GM12878 (cell line): ENCODE measurements around the gene TRIM63. TPM values are rescaled to one million over a fixed set of nuclear protein-coding genes. Genes with fewer than 3 reads are reported as not detected.

Source experiments
- ATAC-seq: fragments of 200-7000 bp; cut with Tn5 transposase; 3 replicates; pipeline ENCODE4 v1.9.1; 2020; ENCODE audit warnings: mild to moderate bottlenecking, moderate library complexity
- BruUV-seq: library from RNA; stranded (reverse); fragments of 400-500 nt; replicated peaks from 2 replicates; lab custom pipeline; 2021; lab: Mats Ljungman, UMichigan
- CTCF ChIA-PET: fragments of 300-600 bp; sonication (Branson Sonifier 250); formaldehyde crosslinking; extraction: SDS; loops from one replicate; lab custom pipeline; 2021; ENCODE audit warnings: inconsistent platforms; lab: Yijun Ruan, JAX
- POLR2A ChIA-PET: fragments of 350-600 bp; formaldehyde crosslinking; extraction: SDS; loops from one replicate; lab custom pipeline; 2021; ENCODE audit warnings: inconsistent platforms; lab: Charles Lee
- RAD21 ChIA-PET: fragments of 300-600 bp; sonication (Branson Sonifier 250); formaldehyde crosslinking; loops from one replicate; lab custom pipeline; 2023; ENCODE audit warnings: antibody characterized with exemption; ENCODE audit not compliant: unreplicated experiment; lab: Charles Lee
- SMC1A ChIA-PET: fragments of 300-600 bp; sonication (Branson Sonifier 250); formaldehyde crosslinking; loops from one replicate; lab custom pipeline; 2023; ENCODE audit not compliant: unreplicated experiment, uncharacterized antibody; lab: Charles Lee
- DNase-seq: peaks from one replicate; pipeline ENCODE4 v3.0.0-alpha.2; 2011; ENCODE audit warnings: low read depth, low spot score
- FAIRE-seq: peaks from 3 replicates; lab custom pipeline; 2011; peaks lifted over from hg19 to GRCh38; lab: Jason Lieb, UNC
- H2AFZ ChIP-seq: 2 replicates; pipeline ENCODE4 v1.6.0; 2011; ENCODE audit warnings: low read depth, low read length, control low read depth; ENCODE audit not compliant: control insufficient read depth
- H3K27ac ChIP-seq: 2 replicates; pipeline ENCODE4 v1.5.1; 2011; ENCODE audit warnings: control low read depth; ENCODE audit not compliant: control insufficient read depth, insufficient read depth
- H3K27me3 ChIP-seq, 2 experiments: replicated peaks in 1 of 2; 2 replicates each; pipeline versions ENCODE4 v1.6.0 to v1.6.1; 2011; ENCODE audit warnings: low read length in 1 of 2; ENCODE audit not compliant: control insufficient read depth in 2 of 2, insufficient read depth in 2 of 2
- H3K36me3 ChIP-seq, 2 experiments: 2 replicates each; pipeline ENCODE4 v1.5.1; 2011; ENCODE audit warnings: low read length in 1 of 2; ENCODE audit not compliant: control insufficient read depth in 2 of 2, insufficient read depth in 2 of 2
- H3K4me1 ChIP-seq: 2 replicates; pipeline ENCODE4 v1.6.1; 2011; ENCODE audit warnings: mild to moderate bottlenecking, low read length, moderate library complexity, mixed read lengths; ENCODE audit not compliant: control insufficient read depth, insufficient read depth
- H3K4me2 ChIP-seq: 2 replicates; pipeline ENCODE4 v1.6.0; 2011; ENCODE audit warnings: control low read depth; ENCODE audit not compliant: control insufficient read depth, insufficient read depth
- H3K4me3 ChIP-seq: fragments of 200-600 bp; sonication (generic); 2 replicates; pipeline ENCODE4 v1.5.1; 2016
- H3K79me2 ChIP-seq: 2 replicates; pipeline ENCODE4 v1.6.0; 2011; ENCODE audit warnings: low read length; ENCODE audit not compliant: control insufficient read depth, insufficient read depth
- H3K9ac ChIP-seq: 2 replicates; pipeline ENCODE4 v1.8.0; 2011; ENCODE audit warnings: low read length, control low read depth, mixed read lengths; ENCODE audit not compliant: control insufficient read depth, insufficient read depth
- H3K9me3 ChIP-seq: replicated peaks from 3 replicates; pipeline ENCODE4 v1.5.1; 2011; ENCODE audit warnings: mild to moderate bottlenecking, low read length; ENCODE audit not compliant: control insufficient read depth, insufficient read depth
- H4K20me1 ChIP-seq: 2 replicates; pipeline ENCODE4 v1.6.0; 2011; ENCODE audit not compliant: control insufficient read depth, insufficient read depth
- BMI1 ChIP-seq: fragments of 450-650 bp; IDR thresholded peaks from 2 replicates; pipeline ENCODE4 v1.6.1; 2016; ENCODE audit warnings: mild to moderate bottlenecking, moderate library complexity, borderline replicate concordance
- CBX5 ChIP-seq: sonication (generic); IDR thresholded peaks from 2 replicates; pipeline ENCODE4 v1.6.1; 2016; ENCODE audit warnings: low read depth, moderate library complexity, mild to moderate bottlenecking, inconsistent platforms
- EZH2 ChIP-seq: IDR thresholded peaks from 2 replicates; pipeline ENCODE4 v1.6.1; 2012; ENCODE audit warnings: low read depth, mild to moderate bottlenecking, control low read depth, inconsistent platforms, low read length, borderline replicate concordance; ENCODE audit not compliant: control insufficient read depth
- HDAC6 ChIP-seq: fragments of 200-600 bp; sonication (generic); IDR thresholded peaks from one replicate; pipeline ENCODE4 v1.8.0; 2017; ENCODE audit warnings: antibody characterized with exemption; ENCODE audit not compliant: unreplicated experiment
- MTA3 ChIP-seq: IDR thresholded peaks from 2 replicates; pipeline ENCODE4 v1.6.1; 2012; ENCODE audit warnings: low read length, inconsistent platforms, borderline replicate concordance
- MYB ChIP-seq: fragments of 150-350 bp; IDR thresholded peaks from 2 replicates; pipeline ENCODE4 v1.6.1; 2014; ENCODE audit warnings: mild to moderate bottlenecking, low read depth, low read length, borderline replicate concordance
- PAX8 ChIP-seq: fragments of 450-650 bp; IDR thresholded peaks from 2 replicates; pipeline ENCODE4 v1.6.1; 2017; ENCODE audit warnings: mild to moderate bottlenecking, moderate library complexity
- RBBP5 ChIP-seq: fragments of 200-600 bp; sonication (generic); conservative IDR thresholded peaks from 2 replicates; pipeline ENCODE4 v1.6.1; 2016
- WGBS: methylation state at CpG from one replicate; pipeline ENCODE4 v1.1.6; 2016; ENCODE audit warnings: low lambda C conversion rate; ENCODE audit not compliant: insufficient replicate concordance, insufficient coverage; ENCODE audit errors: missing lambda C conversion rate; 5-methylcytosine and 5-hydroxymethylcytosine counted together
- in situ Hi-C: fragments of 300-500 bp; cut with MboI; formaldehyde crosslinking; loops from 9 replicates; pipeline ENCODE4 v1.14.3; 2018; ENCODE audit warnings: mixed read lengths
- intact Hi-C: fragments of 100-400 bp; cut with micrococcal nuclease; formaldehyde crosslinking; loops from one replicate; pipeline ENCODE4 v1.14.2; 2022; ENCODE audit not compliant: unreplicated experiment
- polyA plus RNA-seq, 11 experiments: library from polyadenylated mRNA; depleted of rRNA in 4 of 11; unstranded in 6 of 11; stranded (reverse) in 5 of 11; fragments of >200 nt; fragmentation: Nextera tagmentation in 4 of 11; fragmentation: Illumina TruSeq in 1 of 11; extraction: Ambion mirVana in 4 of 11; extraction: Trizol in 1 of 11; gene quantifications; 1 replicate in 1 of 11; 2 replicates in 10 of 11; pipeline versions ENCODE4 v1.2.1 to v1.2.3, GENCODE V29; 2011 to 2016; ENCODE audit warnings: inconsistent platforms in 2 of 11, missing spikeins in 2 of 11, low read depth in 1 of 11
- total RNA-seq, 4 experiments: library from RNA; depleted of rRNA in 3 of 4; stranded (reverse); fragments of >200 nt in 3 of 4; fragmentation: Illumina TruSeq in 1 of 4; extraction: Trizol in 1 of 4; gene quantifications; 2 replicates each; pipeline versions ENCODE4 v1.2.1 to v1.2.3, GENCODE V29; 2013 to 2021
- TF ChIP-seq, protein P1 (sequence below): fragments of 450-650 bp; IDR thresholded peaks from 2 replicates; pipeline ENCODE4 v1.6.1; 2018; ENCODE audit warnings: mild to moderate bottlenecking, low read depth, moderate library complexity; ENCODE audit not compliant: partially characterized antibody
- TF ChIP-seq, protein P2 (sequence below): fragments of 150-350 bp; IDR thresholded peaks from 2 replicates; pipeline ENCODE4 v1.6.1; 2014; ENCODE audit warnings: mild to moderate bottlenecking, low read depth, low read length
- TF ChIP-seq, protein P3 (sequence below): fragments of 450-650 bp; formaldehyde crosslinking; IDR thresholded peaks from 2 replicates; pipeline ENCODE4 v1.4.0; 2022; ENCODE audit warnings: mild to moderate bottlenecking, moderate library complexity
- TF ChIP-seq, protein P4 (sequence below): IDR thresholded peaks from 2 replicates; pipeline ENCODE4 v1.6.1; 2011; ENCODE audit warnings: low read depth, low read length, improper control_type of control experiment, borderline replicate concordance

Gene TRIM63
- total and polyA plus RNA-seq, 10 of the 15 experiments (the other 5 are each of a cell fraction or from before 2014, with no cell fraction given) = not detected

DNA sequence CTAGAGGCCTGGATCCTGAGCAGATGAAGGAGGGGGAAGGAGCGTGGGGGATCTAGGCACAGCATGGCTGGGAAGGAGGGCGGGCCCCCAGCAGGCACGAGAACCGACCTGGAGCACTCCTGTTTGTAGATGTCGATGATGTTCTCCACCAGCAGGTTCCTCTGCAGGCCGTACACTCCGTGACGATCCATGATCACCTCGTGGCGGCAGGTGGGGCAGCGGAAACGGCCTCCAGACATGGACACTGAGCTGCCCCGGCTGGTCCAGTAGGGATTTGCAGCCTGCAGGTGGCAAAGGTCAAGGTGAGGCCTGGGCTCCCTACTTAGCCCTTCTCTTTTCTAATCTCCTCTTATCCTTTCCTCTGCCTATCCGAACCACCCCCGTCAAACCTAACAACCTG is 1.3 kb downstream of the TRIM63 start:
- intact Hi-C loops = no loop called here
- Histone ChIP-seq H3K4me3 (no peak overlapping the region), H3K79me2 (no peaks in the 10 kb centered on the region), H3K36me3 (no peaks in the 10 kb centered on the region), H3K9ac (no peak overlapping the region), H3K4me2 (no peak overlapping the region), H3K9me3 (no peaks in the 10 kb centered on the region), H4K20me1 (no peaks in the 10 kb centered on the region), H3K27ac (no peak overlapping the region), H2AFZ (no peak overlapping the region), H3K27me3 (peaks cover 0 to 9% of the 10 kb centered on the region in 2 experiments; a peak in 3 of 4 replicates), H3K4me1 (no peaks in the 10 kb centered on the region)
- ChIA-PET CTCF (interaction anchor here (0.8 to 1.6 kb wide), 2 partner anchors 21 to 79 kb away, joined by 4 to 6 read pairs; no protein-coding TSS in a partner anchor), RAD21 (no interaction called here), SMC1A (interaction anchor here (1.2 kb wide), 1 partner anchor 39 kb away, joined by 3 read pairs; no protein-coding TSS in a partner anchor), POLR2A (no interaction called here)
- ATAC-seq = no peak
- 31% methylated on average over 15 of the region's 15 CpGs for WGBS
- no peak for FAIRE-seq
- no peak for TF ChIP-seq BMI1
- TF ChIP-seq, protein P1, sequence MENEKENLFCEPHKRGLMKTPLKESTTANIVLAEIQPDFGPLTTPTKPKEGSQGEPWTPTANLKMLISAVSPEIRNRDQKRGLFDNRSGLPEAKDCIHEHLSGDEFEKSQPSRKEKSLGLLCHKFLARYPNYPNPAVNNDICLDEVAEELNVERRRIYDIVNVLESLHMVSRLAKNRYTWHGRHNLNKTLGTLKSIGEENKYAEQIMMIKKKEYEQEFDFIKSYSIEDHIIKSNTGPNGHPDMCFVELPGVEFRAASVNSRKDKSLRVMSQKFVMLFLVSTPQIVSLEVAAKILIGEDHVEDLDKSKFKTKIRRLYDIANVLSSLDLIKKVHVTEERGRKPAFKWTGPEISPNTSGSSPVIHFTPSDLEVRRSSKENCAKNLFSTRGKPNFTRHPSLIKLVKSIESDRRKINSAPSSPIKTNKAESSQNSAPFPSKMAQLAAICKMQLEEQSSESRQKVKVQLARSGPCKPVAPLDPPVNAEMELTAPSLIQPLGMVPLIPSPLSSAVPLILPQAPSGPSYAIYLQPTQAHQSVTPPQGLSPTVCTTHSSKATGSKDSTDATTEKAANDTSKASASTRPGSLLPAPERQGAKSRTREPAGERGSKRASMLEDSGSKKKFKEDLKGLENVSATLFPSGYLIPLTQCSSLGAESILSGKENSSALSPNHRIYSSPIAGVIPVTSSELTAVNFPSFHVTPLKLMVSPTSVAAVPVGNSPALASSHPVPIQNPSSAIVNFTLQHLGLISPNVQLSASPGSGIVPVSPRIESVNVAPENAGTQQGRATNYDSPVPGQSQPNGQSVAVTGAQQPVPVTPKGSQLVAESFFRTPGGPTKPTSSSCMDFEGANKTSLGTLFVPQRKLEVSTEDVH = no peak
- TF ChIP-seq, protein P2, sequence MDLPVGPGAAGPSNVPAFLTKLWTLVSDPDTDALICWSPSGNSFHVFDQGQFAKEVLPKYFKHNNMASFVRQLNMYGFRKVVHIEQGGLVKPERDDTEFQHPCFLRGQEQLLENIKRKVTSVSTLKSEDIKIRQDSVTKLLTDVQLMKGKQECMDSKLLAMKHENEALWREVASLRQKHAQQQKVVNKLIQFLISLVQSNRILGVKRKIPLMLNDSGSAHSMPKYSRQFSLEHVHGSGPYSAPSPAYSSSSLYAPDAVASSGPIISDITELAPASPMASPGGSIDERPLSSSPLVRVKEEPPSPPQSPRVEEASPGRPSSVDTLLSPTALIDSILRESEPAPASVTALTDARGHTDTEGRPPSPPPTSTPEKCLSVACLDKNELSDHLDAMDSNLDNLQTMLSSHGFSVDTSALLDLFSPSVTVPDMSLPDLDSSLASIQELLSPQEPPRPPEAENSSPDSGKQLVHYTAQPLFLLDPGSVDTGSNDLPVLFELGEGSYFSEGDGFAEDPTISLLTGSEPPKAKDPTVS = no peak
- no peak for TF ChIP-seq CBX5
- TF ChIP-seq, protein P3, sequence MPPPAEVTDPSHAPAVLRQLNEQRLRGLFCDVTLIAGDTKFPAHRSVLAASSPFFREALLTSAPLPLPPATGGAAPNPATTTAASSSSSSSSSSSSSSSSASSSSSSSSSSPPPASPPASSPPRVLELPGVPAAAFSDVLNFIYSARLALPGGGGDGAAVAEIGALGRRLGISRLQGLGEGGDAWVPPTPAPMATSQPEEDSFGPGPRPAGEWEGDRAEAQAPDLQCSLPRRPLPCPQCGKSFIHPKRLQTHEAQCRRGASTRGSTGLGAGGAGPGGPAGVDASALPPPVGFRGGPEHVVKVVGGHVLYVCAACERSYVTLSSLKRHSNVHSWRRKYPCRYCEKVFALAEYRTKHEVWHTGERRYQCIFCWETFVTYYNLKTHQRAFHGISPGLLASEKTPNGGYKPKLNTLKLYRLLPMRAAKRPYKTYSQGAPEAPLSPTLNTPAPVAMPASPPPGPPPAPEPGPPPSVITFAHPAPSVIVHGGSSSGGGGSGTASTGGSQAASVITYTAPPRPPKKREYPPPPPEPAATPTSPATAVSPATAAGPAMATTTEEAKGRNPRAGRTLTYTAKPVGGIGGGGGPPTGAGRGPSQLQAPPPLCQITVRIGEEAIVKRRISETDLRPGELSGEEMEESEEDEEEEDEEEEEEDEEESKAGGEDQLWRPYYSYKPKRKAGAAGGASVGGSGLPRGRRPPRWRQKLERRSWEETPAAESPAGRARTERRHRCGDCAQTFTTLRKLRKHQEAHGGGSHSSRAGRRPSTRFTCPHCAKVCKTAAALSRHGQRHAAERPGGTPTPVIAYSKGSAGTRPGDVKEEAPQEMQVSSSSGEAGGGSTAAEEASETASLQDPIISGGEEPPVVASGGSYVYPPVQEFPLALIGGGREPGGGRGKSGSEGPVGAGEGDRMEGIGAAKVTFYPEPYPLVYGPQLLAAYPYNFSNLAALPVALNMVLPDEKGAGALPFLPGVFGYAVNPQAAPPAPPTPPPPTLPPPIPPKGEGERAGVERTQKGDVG = no peak
- no peak for TF ChIP-seq PAX8
- TF ChIP-seq, protein P4, sequence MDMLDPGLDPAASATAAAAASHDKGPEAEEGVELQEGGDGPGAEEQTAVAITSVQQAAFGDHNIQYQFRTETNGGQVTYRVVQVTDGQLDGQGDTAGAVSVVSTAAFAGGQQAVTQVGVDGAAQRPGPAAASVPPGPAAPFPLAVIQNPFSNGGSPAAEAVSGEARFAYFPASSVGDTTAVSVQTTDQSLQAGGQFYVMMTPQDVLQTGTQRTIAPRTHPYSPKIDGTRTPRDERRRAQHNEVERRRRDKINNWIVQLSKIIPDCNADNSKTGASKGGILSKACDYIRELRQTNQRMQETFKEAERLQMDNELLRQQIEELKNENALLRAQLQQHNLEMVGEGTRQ = no peak
- TF ChIP-seq MTA3 = no peak
- TF ChIP-seq RBBP5 = no peak
- no peak for TF ChIP-seq EZH2
- no peak for TF ChIP-seq MYB
- TF ChIP-seq HDAC6 = no peak
- in situ Hi-C loops = no loop called here
- DNase-seq = no peak
- BruUV-seq = no TSS peak
